Thymus (tissue), 11 donors: Measurements from ENCODE around the gene CELF5. TPM values are rescaled to one million over a fixed set of nuclear protein-coding genes. Genes with fewer than 3 reads are reported as not detected.
"Not testable (repeated sequence)": the region's sequence is repeated elsewhere in the genome, so short reads cannot be mapped to it uniquely, and the experiment has no call there.

Source experiments
- DNase-seq, 9 donors: peaks; one replicate each; pipeline ENCODE4 v3.0.0-alpha.2; 2013; ENCODE audit warnings: low spot score in 9 of 9, low read depth in 6 of 9, missing footprints in 1 of 9
- H3K27ac ChIP-seq, 2 donors: one replicate each; pipeline ENCODE4 v1.5.1; 2013; ENCODE audit warnings: control low read depth in 1 of 2, low read depth in 1 of 2, low read length in 1 of 2, mild to moderate bottlenecking in 1 of 2, moderate library complexity in 1 of 2
- H3K27me3 ChIP-seq, 2 donors: one replicate each; pipeline ENCODE4 v1.5.1; 2013; ENCODE audit warnings: low read length in 1 of 2; ENCODE audit not compliant: control insufficient read depth in 2 of 2, insufficient read depth in 1 of 2
- H3K36me3 ChIP-seq, 2 donors: one replicate each; pipeline ENCODE4 v1.5.1; 2013; ENCODE audit warnings: low read length in 1 of 2, mild to moderate bottlenecking in 1 of 2, moderate library complexity in 1 of 2; ENCODE audit not compliant: control insufficient read depth in 2 of 2, insufficient read depth in 2 of 2
- H3K4me1 ChIP-seq, 2 donors: one replicate each; pipeline ENCODE4 v1.5.1; 2013; ENCODE audit warnings: low read length in 2 of 2; ENCODE audit not compliant: control insufficient read depth in 2 of 2, insufficient read depth in 2 of 2
- H3K4me3 ChIP-seq, 2 donors: one replicate each; pipeline ENCODE4 v1.5.1; 2013; ENCODE audit warnings: low read length in 2 of 2, control low read depth in 1 of 2, mild to moderate bottlenecking in 1 of 2
- H3K9me3 ChIP-seq, 2 donors: one replicate each; pipeline ENCODE4 v1.5.1; 2013; ENCODE audit warnings: low read length in 1 of 2, mild to moderate bottlenecking in 1 of 2; ENCODE audit not compliant: control insufficient read depth in 2 of 2, insufficient read depth in 1 of 2
- WGBS: extraction: QIAGEN DNeasy Blood & Tissue Kit; methylation state at CpG from one replicate; pipeline ENCODE4 v1.1.7; 2013; 5-methylcytosine and 5-hydroxymethylcytosine counted together
- polyA plus RNA-seq: library from polyadenylated mRNA; stranded (reverse); fragments of 200-250 nt; gene quantifications from one replicate; pipeline ENCODE4 v1.2.3, GENCODE V29; 2013
- total RNA-seq: library from RNA; stranded (reverse); fragments of 120-200 nt; gene quantifications from one replicate; pipeline ENCODE4 v1.2.4, GENCODE V29; 2013
- donor health status: healthy.

CELF5 gene
- total and polyA plus RNA-seq, 2 donors, result 0.28 to 1.4 TPM

- Histone ChIP-seq H3K9me3 (no peaks in the 10 kb centered on the region), H3K27ac (no peak overlapping the region), H3K4me3 (no peak overlapping the region), H3K4me1 (peaks cover 15 to 23% of the 10 kb centered on the region in 2 donors), H3K27me3 (no peaks in the 10 kb centered on the region), H3K36me3 (peaks cover 12 to 37% of the 10 kb centered on the region in 2 donors)
- WGBS, result 97% methylated on average over 18 of the region's 18 CpGs
- DNase-seq, result no peak
Observed at GRCh38 chr19:3190470-3190770, 34.0 kb upstream of the CELF5 start.

DNA sequence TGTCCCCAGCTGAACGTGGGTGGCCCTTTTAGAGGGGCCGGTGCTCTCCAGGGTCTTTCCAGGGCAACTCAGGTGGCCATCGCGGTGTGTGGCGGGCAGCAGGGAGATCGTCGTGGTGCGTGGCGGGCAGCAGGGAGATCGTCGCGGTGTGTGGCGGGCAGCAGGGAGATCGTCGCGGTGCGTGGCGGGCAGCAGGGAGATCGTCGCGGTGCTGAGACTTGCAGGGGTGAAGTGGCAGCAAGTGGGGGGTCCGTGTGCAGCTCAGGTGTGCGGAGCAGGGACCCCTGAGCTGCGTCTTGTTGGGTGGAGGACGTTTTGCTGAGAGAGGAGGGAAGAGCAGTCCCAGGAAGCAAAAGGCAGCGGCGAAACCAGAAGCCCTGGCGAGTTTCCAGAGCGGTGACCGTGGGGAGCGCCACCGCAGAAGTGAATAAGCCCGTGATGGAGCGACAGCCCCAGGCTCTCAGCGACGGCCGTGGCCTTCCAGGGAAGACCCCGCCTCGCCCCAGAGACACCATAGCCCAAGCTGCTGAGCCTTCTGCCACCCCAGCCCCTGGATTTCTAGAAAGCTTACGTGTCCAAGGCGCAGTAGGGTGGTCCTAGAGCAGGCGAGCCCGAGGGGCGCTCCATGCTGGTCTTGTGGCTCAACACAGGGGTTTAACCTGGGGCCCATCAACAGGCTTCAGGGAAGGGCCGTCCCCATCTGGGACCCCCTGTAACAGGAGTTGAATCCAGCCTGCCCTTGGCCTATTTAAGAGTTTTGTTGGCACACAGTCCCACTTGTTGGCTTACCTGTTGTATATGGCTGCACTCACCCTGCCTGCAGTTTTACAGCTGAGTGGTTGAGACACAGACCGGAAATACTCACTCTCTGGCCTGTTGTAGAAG lies 33.3 kb upstream of the CELF5 start:
- peaks cover 19 to 44% of the 10 kb centered on the region in 2 donors for H3K36me3 ChIP-seq
- no peaks in the 10 kb centered on the region for H3K27me3 ChIP-seq
- H3K9me3 ChIP-seq, result no peaks in the 10 kb centered on the region
- no peak for DNase-seq
- peaks cover 15 to 23% of the 10 kb centered on the region in 2 donors for H3K4me1 ChIP-seq
- no peak overlapping the region for H3K4me3 ChIP-seq
- 95% methylated on average over 46 of the region's 46 CpGs for WGBS
- H3K27ac ChIP-seq, result no peak overlapping the region

GRCh38 chr19:3191806-3192104 lies 32.7 kb upstream of the CELF5 start:
- H3K9me3 ChIP-seq, H3K4me3 ChIP-seq, H3K27me3 ChIP-seq, H3K27ac ChIP-seq, DNase-seq: not testable (repeated sequence)
- peaks cover 11 to 17% of the 10 kb centered on the region in 2 donors for H3K4me1 ChIP-seq
- 97% methylated on average over 12 of the region's 12 CpGs for WGBS
- H3K36me3 ChIP-seq, result peaks cover 25 to 50% of the 10 kb centered on the region in 2 donors

GRCh38 chr19:3192228-3192635 lies 32.2 kb upstream of the CELF5 start:
- Histone ChIP-seq H3K27me3 (no peaks in the 10 kb centered on the region), H3K4me3 (no peak overlapping the region), H3K9me3 (no peaks in the 10 kb centered on the region), H3K4me1 (peaks cover 6 to 12% of the 10 kb centered on the region in 2 donors), H3K27ac (no peak overlapping the region), H3K36me3 (peaks cover 26 to 54% of the 10 kb centered on the region in 2 donors)
- over 99% methylated on average over 32 of the region's 32 CpGs for WGBS
- DNase-seq, result no peak

DNA sequence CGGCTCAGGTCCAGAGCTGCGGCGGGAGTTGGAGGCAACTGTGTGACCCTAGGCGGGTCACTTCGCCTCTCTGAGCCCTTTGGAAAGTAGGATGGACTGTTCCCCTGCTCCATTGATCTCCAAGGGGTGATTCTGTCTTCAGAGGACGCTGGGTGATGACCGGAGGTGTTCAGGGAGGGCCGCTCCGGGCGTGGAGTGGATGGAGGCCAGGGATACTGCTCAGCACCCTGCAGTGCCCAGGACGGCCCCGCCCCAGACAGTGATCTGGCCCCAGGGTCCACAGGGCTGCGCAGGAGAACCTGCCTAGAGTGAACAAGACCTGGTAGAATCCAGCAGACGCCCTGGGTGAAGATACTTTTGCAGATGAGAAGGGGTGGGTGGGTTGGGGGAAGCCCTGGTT lies 31.8 kb upstream of the CELF5 start:
- no peak overlapping the region for H3K27ac ChIP-seq
- no peaks in the 10 kb centered on the region for H3K27me3 ChIP-seq
- WGBS, result 98% methylated on average over 14 of the region's 14 CpGs
- no peak overlapping the region for H3K4me3 ChIP-seq
- no peaks in the 10 kb centered on the region for H3K9me3 ChIP-seq
- H3K4me1 ChIP-seq, result peaks cover 1 to 8% of the 10 kb centered on the region in 2 donors
- no peak for DNase-seq
- peaks cover 26 to 54% of the 10 kb centered on the region in 2 donors for H3K36me3 ChIP-seq

DNA sequence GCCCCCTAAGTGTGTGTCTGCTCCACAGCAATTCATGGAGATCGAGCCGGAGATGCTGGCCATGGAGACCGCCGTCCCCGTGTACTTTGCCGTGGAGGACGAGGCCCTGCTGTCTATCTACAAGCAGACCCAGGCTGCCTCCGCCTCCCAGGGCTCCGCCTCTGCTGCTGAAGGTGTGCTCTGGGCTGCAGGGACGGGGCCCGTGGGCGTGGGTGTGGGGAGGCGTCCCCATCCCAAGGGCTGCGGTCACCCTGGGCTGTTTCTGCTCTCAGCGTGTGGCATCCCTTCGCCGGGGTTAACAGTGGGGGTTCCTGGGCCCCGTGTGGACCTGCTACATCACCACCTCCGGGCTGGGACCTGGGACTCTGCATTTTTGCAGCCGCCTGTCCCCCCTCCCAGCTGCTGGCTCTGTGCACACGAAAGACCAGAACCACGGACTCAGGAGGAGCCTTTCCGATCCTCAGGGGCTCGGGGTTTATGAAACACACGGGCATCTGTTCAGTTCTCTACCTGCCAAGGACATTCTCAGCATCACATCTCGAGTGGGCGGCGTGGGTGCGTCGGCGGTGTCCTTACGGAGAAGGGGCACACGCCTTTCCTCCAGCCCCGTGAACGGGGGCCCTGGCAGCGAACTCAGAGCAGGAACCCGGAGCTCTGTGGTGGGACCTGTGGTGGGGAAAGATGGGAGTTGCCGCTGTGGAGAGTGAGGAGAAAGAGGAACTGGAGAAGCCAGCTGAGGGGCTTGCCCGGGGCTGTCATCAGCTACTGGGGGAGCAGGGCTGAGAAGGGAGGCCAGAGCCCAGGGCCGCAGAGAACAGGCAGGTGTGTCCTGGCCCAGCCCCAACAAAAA lies 31.0 kb upstream of the CELF5 start:
- no peak for DNase-seq
- Histone ChIP-seq H3K27me3 (no peaks in the 10 kb centered on the region), H3K4me3 (no peak overlapping the region), H3K27ac (peak overlapping the region in 1 of 2 donors; percentile 5), H3K36me3 (peaks cover 27 to 54% of the 10 kb centered on the region in 2 donors), H3K4me1 (peaks cover 0 to 2% of the 10 kb centered on the region in 2 donors), H3K9me3 (no peaks in the 10 kb centered on the region)
- 64% methylated on average over 40 of the region's 40 CpGs for WGBS

DNA sequence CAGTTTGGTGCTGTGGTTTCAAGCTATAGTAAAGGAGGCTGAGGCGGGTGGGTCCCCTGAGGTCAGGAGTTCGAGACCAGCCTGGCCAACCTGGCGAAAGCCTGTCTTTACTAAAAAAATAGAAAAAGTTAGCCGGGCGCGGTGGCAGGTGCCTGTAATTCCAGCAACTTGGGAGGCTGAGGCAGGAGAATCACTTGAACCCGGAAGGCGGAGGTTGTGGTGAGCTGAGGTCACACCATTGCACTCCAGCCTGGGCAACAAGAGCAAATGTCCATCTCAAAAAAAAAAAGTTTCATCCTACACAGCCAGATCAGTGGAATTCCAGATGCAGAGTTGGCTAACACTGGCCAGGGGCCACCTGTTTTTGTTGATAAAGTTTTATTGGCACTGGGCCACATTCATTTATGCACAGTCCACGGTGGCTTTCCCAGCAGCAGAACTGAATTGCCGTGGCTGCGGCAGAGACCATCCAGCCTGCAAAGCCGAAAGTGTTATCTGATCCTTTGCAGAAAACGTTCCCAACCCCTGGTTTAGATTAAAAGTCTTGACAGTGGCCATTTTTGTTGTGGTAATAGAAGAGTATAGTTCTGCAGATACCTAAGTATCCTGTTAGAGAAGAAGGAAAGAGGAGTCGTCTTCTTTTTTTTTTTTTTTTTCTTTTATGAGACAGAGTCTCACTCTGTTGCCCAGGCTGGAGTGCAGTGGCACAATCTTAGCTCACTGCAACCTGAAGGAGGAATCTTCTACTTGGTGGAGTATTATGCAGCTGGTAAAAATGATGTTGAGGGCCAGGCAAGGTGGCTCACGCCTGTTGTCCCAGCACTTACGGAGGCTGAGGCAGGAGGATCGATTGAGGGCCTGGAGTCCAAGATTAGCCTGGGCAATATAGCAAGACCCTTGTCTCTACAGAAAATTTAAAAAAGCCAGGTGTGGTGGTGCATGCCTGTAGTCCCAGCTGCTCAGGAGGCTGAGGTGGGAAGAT lies 30.1 kb upstream of the CELF5 start:
- WGBS, result 90% methylated on average over 17 of the region's 17 CpGs
- peaks cover 32 to 54% of the 10 kb centered on the region in 2 donors for H3K36me3 ChIP-seq
- no peak overlapping the region for H3K4me3 ChIP-seq
- no peaks in the 10 kb centered on the region for H3K9me3 ChIP-seq
- no peak overlapping the region for H3K27ac ChIP-seq
- DNase-seq, result no peak
- no peaks in the 10 kb centered on the region for H3K27me3 ChIP-seq
- no peaks in the 10 kb centered on the region for H3K4me1 ChIP-seq

- Histone ChIP-seq H3K9me3 (no peaks in the 10 kb centered on the region), H3K4me1 (no peaks in the 10 kb centered on the region), H3K27ac (no peak overlapping the region), H3K4me3 (no peak overlapping the region), H3K36me3 (peaks cover 33 to 46% of the 10 kb centered on the region in 2 donors), H3K27me3 (no peaks in the 10 kb centered on the region)
- no peak for DNase-seq
- WGBS, result 97% methylated on average over 42 of the region's 42 CpGs
Observed at GRCh38 chr19:3196064-3196932, 28.2 kb upstream of the CELF5 start.
